Lung microvascular endothelial cell (primary cell): ENCODE measurements around the gene GPC4. TPM values are rescaled to one million over a fixed set of nuclear protein-coding genes. Genes with fewer than 3 reads are reported as not detected.
A peak's percentile ranks its signal among the peaks of the same experiment; 100 is the strongest.
"Not testable (repeated sequence)": the region's sequence is repeated elsewhere in the genome, so short reads cannot be mapped to it uniquely, and the experiment has no call there.

Experiments used
- DNase-seq, 2 donors: peaks; one replicate each; pipeline versions ENCODE4 v3.0.0 to v3.0.0-alpha.2; 2010; ENCODE audit warnings: low read depth in 2 of 2
- total RNA-seq: library from RNA; depleted of rRNA; stranded (reverse); fragments of >200 nt; gene quantifications from 2 replicates; pipeline ENCODE4 v1.2.1, GENCODE V29; 2014

Gene GPC4
- total RNA-seq, 1 donor from 2014 or later, result under 0.01 TPM

DNA sequence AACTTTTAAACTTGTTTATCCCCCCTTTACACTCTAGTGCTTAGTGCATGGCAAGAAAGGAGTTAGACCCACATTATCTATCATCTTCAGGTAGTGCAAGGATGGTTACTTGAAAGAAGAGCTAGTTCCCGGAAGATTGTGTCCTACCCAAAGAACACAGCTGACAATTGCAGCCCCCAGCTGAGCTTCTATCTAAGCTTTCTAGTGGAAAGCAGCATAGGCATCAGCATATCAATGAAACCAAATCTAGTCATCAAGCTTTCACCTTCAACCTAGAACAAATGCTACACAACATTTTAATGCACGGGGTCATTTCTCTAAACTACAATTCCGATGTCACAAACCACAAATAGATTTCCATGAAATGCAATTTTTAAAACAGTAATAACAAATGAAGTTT is 108.2 kb downstream of the GPC4 start:
- no peak for DNase-seq

DNA sequence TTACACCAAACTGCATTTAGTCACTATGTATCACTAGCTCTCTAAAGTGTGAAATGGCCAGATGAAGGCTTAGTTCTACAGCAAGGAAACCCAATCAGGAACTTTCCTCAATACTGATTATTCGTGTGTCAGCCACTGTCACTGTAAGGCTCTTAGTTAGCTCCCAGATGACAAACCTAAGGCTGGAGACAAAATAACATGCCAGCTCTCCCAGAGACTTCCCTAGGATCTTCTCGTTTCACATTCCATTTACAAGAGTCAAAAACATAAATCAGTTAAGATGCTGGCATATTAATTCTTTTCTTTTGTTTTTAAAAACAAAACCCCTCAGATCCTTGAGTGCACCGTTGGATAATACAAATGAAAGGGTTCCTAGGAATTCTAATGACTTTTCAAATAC is 109.0 kb downstream of the GPC4 start:
- DNase-seq, result no peak

DNA sequence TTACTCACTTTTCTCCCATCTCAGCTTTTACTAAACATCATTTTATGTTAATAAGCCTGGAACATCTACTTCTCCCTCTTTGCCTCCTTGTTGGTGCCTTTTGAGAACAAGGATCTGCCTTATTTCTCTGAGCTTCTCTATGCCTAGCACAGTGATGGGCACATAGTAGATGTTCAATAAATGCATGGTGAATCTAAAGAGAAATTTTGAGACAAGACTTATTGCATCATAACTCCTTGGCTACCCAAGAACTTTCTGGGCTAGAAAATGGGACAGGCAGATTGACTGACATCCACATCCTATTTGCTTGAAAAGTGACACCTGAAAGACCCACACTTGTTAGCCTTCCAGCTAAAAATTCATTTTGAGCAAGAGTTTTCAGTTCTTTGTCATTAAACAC is 109.9 kb downstream of the GPC4 start:
- DNase-seq, result no peak

DNA sequence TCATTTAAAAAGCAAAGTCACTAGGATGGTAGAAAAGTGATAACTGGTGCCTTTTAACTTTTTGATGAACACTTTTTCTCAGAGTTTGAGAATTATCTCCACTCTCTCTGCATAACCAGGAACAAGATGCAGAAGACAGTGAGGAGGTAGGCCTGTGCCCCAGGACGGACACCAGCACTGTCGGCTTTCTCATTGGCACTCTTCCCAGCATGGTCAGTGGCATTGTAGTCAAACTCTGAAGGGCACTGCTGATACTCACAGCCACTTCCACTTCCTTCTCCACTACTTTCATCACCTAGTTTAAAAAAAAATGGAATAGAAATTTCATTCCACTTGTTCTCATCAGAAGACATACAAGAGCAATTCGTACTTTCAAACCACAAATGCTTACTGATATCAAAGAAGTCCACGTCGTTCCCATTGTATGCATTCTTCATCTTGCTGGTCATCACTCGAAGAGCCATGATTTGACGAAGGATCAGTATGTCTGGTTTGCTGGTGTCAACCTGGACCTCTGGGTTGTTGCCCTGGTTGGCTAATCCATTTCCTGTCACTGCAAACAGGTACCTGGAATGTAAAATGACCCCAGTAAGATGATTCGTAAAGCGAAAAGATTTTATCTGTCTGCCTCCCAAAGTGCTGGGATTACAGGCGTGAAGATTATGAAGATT is 112.4 kb downstream of the GPC4 start:
- no peak for DNase-seq

DNA sequence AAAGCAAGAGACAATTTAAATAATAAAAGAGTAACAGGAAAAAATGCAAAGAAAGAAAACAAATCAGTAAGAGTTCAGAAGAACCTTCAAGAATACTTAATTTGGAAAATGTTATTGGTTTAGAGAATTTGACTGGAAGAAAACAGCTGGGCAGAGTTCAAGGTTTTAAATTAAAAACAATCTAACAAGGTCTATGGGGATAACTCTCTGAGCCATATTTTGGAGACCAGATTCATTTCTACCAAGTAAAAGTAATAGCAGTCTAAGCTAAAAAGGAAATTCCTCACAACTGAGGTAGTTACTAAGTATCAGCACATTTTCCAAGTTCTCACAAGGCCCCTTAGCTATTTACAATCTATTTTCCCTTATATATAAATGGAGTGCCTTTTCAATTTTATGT is 114.7 kb downstream of the GPC4 start:
- DNase-seq, result no peak

DNA sequence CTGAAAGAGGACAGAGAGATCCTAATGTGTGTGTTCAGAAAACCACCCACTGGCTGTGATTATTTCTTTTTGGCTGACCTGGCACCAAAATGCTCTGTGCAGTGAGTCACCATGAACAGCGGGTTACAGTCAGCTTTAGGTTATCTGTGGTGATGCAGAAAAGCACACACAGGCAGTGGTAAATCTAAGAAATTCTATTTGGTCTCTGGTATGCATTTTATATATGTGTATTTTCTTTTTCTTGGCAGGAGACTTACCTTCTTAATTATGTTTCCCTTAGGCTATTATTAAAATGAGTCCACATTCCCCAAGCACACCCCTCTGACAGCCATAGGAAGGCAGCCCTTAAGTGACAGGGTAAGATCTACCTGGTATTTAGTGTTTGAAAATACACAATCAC is 118.0 kb downstream of the GPC4 start:
- no peak for DNase-seq

DNA sequence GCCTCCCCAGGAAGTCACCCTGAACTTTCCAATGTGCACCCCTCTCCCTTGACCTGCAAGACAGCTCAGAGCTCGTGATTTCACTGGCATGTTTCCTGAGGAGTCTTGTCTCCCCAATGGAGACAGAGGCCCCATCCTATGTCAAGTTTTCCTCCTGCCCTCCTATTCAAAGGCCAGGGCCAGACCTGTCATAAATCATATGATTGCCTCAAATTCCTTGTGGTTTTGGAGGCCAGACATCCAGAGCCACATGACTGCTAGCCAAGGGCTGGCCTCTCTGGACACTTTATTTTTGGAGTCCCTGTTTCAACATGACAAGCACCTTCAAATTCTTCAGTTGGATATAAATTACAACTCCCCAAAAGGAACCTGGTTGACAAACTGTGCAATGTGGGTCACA is 121.2 kb downstream of the GPC4 start:
- DNase-seq, result no peak

DNA sequence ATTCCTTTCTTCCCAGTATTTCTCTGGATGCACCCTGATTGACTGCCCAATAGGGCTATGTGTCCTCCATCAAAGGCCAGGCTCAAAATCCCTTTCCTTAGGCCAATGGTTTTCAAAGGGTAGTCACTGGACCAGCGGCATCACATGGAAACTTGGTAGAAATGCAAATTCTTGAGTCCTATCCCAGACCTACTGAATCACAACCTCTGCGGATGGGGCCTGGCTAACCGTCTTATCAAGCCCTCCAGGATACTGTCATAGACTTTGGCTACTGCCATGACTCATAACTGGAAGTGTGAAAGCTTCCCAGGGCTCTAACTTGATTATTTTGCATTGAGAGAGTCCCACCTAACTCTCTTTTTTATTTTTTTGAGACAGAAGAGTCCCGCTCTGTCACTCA is 125.2 kb downstream of the GPC4 start:
- DNase-seq, result no peak

DNA sequence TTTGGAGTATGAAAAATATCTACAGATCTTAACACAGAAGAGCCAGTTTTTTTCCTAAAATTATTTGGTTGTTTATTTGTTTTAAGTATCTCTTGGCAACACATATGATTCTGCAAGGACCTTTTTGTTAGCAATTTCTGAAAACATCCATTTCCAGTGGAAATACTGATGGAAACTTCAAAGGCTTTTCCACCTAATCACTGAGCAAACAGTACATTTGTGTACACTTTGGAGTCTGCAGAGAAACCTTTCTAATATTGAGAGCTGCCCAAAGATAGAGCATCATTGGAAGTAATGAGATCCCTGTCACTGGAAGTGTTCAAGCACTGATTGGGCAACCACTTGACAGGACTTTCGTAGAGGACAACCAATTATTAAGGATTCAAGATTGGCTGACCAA is 127.4 kb downstream of the GPC4 start:
- no peak for DNase-seq

DNA sequence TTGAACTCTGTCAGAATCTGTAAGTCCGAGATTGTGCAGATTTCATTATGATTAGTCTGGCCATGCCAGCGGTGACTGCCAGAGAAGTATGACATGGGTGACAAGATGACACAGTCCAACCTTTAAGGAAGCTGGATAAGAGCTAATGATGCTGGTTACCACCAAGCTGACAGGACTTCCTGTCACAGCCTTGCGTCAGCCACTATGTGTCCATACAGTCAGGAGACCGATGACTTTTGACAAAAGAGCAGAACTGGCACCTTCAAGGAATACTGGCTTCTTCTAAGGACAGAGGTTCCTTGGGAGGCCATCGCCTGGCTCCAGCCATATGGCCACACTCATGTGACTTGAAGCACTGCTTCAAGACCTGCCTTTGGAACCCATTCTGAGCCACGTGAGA is 129.9 kb downstream of the GPC4 start:
- DNase-seq, result no peak

DNA sequence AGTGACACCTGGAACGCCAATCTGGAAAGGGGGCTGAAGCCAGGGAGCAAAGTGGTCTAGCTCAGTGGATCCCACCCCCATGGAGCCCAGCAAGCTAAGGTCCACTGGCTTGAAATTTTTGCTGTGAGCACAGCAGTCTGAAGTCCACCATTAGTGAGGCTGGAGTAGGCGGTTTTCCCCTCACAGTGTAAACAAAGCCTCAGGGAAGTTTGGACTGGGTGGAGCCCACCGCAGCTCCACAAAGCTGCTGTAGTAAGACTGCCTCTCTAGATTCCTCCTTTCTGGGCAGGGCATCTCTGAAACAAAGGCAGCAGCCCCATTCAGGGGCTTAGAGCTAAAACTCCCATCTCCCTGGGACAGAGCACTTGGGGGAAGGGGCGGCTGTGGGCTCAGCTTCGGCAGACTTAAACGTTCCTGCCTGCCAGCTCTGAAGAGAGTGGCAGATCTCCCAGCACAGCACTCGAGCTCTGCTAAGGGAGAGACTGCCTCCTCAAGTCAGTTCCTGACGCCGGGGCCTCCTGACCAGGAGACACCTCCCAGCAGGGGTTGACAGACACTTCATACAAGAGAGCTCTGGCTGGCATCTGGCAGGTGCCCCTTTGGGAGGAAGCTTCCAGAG is 136.1 kb downstream of the GPC4 start:
- not testable (repeated sequence) for DNase-seq

DNA sequence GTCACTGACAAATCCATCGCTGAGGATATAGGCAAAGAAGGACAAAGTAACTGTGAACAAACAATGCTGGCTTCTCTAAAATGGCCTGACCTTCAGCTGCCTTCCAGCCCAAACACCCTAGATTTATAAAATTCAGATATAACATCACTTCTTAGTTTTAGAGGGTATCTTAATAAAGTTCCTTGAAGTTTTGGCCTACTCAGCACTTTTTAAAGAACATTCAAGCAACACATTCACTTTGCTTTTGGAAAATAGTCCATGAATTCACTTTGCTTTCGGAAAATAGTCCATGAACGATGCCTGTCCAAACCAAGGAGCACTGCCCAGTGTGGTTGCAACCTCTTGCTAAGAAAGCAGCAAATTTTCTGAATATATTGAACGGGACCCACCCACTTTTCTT is 142.1 kb downstream of the GPC4 start:
- no peak for DNase-seq

DNA sequence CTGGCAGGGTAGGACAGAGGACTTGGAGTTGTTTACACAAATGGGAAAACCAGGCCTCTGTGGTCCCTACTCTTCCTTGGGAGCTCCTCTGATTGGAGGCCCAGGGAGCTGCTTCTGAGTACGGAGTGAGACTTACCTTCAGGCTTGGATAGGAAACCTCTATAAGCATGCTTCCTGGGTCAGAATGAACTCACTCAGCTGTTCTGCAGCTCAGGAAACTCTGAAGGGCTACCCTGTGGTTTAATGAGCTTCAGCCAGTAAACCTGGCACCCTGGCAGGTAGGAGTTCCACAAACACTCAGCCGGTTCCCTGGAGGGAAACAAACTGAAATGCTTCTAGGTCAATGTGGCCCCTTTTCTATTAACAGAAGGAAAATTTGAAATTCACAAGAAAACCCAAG is 146.1 kb downstream of the GPC4 start:
- no peak for DNase-seq

DNA sequence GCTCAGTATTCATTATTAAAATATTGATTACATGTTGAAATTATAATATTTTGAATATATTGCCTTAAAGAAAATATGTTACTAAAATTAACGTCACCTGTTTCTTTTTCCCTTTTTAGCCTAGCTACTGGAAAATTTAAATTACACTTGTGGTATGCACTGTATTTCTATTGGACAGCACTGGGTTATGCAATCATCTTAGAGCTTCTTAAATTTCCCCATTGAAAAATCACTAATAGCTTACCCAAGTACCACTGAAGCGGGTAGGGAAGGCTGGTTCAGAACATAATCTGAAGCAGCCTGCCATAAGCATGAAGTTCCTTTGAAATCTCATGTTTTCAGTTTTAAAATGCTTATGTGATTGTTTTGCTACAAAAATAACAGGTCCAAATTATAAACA is 147.7 kb downstream of the GPC4 start:
- no peak for DNase-seq

DNA sequence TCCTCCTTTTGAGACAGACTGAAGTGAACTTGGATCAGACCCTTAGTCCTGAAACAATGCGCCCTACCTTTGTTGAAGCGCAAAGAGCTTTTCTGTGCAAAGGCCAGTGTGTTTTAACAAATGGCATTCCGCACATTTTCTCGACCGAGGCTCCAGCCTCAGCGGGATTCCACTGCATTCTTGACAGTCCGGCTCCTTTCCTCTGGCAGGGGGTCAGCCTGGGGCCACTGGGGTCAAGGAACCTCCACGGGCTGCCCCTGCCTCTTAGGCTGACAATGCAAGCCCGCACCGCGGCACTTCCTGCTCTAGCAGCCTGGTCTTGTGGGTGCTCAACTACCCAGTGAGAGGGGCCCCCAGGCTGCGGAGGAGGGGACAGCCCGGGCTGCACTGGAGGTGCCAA is 150.0 kb downstream of the GPC4 start:
- no peak for DNase-seq

DNA sequence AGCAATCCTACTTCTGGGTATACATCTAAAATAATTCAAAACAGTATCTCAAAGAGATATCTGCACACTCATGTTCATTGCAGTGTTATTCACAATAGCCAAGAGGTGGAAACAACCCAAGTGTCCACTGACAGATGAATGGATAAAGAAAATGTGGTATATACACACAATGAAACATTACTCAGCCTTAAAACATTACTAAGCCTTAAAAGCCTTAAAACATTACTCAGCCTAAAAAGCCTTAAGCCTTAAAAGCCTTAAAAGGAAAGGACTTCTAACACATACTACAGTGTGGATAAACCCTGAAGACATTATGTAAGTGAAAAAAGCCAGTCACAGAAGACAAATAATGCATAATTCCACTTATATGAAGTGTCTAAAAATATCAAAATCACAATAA is 156.8 kb downstream of the GPC4 start:
- no peak for DNase-seq

DNA sequence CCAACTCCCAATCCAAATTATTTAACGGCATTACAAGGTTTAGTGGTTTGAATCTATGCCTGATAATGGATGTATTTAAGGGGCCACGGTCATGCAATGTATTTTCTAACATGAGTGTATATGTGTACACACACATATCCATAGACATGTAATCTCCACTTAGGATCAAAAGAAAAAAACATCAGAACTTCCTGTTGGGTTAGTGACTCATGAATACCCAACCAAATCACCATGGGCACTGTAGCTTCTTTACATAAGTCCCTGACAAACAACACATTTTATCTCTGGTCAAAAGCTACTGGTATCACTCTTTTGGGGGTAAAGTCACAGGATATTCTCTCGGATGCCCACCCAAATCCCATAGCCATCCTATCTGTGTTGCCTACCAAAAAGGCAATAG is 160.6 kb downstream of the GPC4 start:
- peak in 1 of 2 donors; percentile 1 for DNase-seq

DNA sequence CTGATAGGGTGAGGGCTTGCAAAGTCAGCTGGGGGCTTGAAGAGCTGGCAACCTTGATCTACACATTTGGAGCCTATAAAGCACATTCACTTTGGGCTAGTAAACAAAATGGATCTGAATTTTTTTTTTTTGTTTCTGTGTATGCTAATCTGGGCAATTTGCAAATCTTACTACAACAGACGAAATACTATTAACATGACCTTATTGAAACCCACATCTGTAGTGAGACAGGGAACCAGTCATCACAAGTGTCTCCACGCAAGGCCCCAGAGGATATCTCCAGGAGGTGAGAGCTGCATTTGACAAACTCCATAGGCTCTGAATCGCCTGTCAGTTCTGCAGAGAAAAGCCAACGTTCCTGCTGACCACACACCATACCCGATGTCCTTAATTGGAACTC is 164.1 kb downstream of the GPC4 start:
- DNase-seq, result no peak

DNA sequence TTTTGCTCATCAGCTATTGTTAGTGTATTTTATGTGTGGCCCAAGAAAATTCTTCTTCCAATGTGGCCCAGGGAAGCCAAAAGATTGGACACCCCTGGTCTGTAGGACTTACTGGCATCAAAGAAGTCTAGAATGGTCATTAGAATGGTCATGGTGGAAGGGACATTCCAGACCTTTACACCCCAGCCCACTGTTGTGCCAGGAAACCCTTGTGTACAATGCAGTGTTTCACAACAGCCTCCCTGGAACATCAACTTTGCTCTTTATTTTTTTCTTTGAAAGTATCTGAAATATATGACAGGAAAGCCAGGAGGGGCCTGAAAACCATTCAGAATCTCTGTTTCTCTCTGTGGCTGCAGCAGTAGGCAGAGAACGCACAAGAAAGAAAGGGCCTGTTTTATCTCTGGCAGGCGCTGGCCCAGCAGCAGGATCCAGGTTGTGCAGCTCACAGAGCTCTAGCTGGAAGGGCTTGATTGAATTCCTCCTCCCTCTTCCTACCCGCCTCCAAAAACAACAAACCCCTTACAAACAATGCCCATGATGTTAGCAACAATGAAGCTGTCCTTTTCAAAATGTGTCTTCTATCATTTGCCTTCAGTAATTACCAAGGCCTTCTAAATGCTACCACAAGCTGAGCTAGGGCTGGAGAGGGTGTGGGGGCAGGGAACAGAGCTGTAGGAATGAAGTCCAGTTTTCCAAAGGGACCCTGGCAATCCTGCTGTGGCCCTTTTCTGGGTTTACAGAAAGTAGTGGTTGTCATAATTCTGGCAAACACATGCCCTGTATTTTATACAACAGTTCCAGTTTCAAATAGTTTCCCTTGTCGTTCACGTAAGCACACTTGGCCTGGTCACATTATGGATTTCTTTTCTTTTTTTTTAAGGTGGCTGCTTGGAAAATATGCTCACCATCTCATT is 164.8 kb downstream of the GPC4 start:
- DNase-seq, result no peak
